ENCODE results near the gene CYB5RL.
A peak's percentile ranks its signal among the peaks of the same experiment; 100 is the strongest.

CYB5RL gene

DNA sequence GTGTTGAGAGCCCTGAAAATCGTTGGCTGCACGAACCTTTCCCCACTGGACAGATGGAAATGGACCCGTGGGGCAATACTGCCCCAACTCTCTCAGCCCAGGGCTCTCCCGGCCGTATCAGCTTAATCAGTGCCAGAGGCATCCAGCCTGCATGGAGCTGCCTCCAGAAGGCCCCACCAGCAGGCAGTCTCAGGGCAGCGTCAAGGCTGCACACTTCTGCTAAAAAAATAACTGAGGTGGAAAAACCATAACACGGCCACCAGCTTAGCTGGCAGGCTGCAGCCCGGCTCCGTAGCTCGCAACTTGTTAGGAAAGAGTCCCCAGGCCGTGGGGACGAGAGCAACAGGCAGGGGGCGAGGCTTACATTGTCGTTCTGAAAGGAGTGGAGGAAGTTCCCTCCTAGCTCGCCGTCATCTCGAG, 28.1 kb upstream of the CYB5RL start:
- Histone ChIP-seq H3K36me3 (peaks cover 75% of the 10 kb centered on the region), H3K27ac (no peak overlapping the region), H3K9ac (no peak overlapping the region)

GRCh38 chr1:54227091-54227602, 27.3 kb upstream of the CYB5RL start:
- Histone ChIP-seq H3K9ac (no peak overlapping the region), H3K4me3 (no peak overlapping the region), H3K27ac (no peak overlapping the region), H4K20me1 (peaks cover 14% of the 10 kb centered on the region; the same call in 1 of the 2 replicates), H3K4me1 (peaks cover 46% of the 10 kb centered on the region), H3K36me3 (peaks cover 80% of the 10 kb centered on the region), H3K9me3 (no peaks in the 10 kb centered on the region), H3K27me3 (no peaks in the 10 kb centered on the region), H3K4me2 (no peak overlapping the region)
- no peak for TF ChIP-seq Cebpa-rat (IDR thresholded peaks at IDR 0.05)

More for the DNA sequence above, 28.1 kb upstream of the CYB5RL start:
- Histone ChIP-seq H3K27me3 (no peaks in the 10 kb centered on the region), H3K4me3 (no peak overlapping the region), H3K4me1 (peaks cover 49% of the 10 kb centered on the region), H4K20me1 (peaks cover 12% of the 10 kb centered on the region; the same call in 1 of the 2 replicates), H3K4me2 (no peak overlapping the region), H3K9me3 (no peaks in the 10 kb centered on the region)
- no peak for TF ChIP-seq Cebpa-rat (IDR thresholded peaks at IDR 0.05)

- H3K4me1 ChIP-seq = peaks cover 40% of the 10 kb centered on the region
- no peak overlapping the region for H3K4me2 ChIP-seq
- no peak overlapping the region for H3K27ac ChIP-seq
- peaks cover 84% of the 10 kb centered on the region for H3K36me3 ChIP-seq
- H4K20me1 ChIP-seq = peaks cover 25% of the 10 kb centered on the region; the same call in 1 of the 2 replicates
- H3K9me3 ChIP-seq = no peaks in the 10 kb centered on the region
- no peak overlapping the region for H3K4me3 ChIP-seq
- no peak overlapping the region for H3K9ac ChIP-seq
- no peaks in the 10 kb centered on the region for H3K27me3 ChIP-seq
- TF ChIP-seq Cebpa-rat (IDR thresholded peaks at IDR 0.05) = no peak
Observed at GRCh38 chr1:54225986-54226559, 26.2 kb upstream of the CYB5RL start.

GRCh38 chr1:54225378-54225777, 25.5 kb upstream of the CYB5RL start:
- peaks cover 32% of the 10 kb centered on the region for H4K20me1 ChIP-seq
- no peak overlapping the region for H3K27ac ChIP-seq
- H3K9me3 ChIP-seq = no peaks in the 10 kb centered on the region
- no peak for TF ChIP-seq Cebpa-rat (IDR thresholded peaks at IDR 0.05)
- no peak overlapping the region for H3K4me3 ChIP-seq
- no peak overlapping the region for H3K4me2 ChIP-seq
- H3K27me3 ChIP-seq = no peaks in the 10 kb centered on the region
- no peak overlapping the region for H3K9ac ChIP-seq
- H3K36me3 ChIP-seq = peaks cover 91% of the 10 kb centered on the region
- H3K4me1 ChIP-seq = peaks cover 42% of the 10 kb centered on the region

- peaks cover 37% of the 10 kb centered on the region for H4K20me1 ChIP-seq
- H3K27ac ChIP-seq = no peak overlapping the region
- no peak overlapping the region for H3K4me3 ChIP-seq
- H3K4me2 ChIP-seq = no peak overlapping the region
- peaks cover 93% of the 10 kb centered on the region for H3K36me3 ChIP-seq
- H3K4me1 ChIP-seq = peaks cover 44% of the 10 kb centered on the region
- no peaks in the 10 kb centered on the region for H3K9me3 ChIP-seq
- no peaks in the 10 kb centered on the region for H3K27me3 ChIP-seq
- H3K9ac ChIP-seq = no peak overlapping the region
- TF ChIP-seq Cebpa-rat (IDR thresholded peaks at IDR 0.05) = no peak
Observed at GRCh38 chr1:54224233-54224632, 24.4 kb upstream of the CYB5RL start.

- H3K9ac ChIP-seq = no peak overlapping the region
- TF ChIP-seq Cebpa-rat (IDR thresholded peaks at IDR 0.05) = no peak
- H4K20me1 ChIP-seq = peaks cover 43% of the 10 kb centered on the region
- H3K4me3 ChIP-seq = no peak overlapping the region
- H3K36me3 ChIP-seq = peaks cover 93% of the 10 kb centered on the region
- H3K27me3 ChIP-seq = no peaks in the 10 kb centered on the region
- H3K4me2 ChIP-seq = no peak overlapping the region
- peaks cover 42% of the 10 kb centered on the region for H3K4me1 ChIP-seq
- peak overlapping the region; percentile 18; the same call in 1 of the 2 replicates for H3K27ac ChIP-seq
- H3K9me3 ChIP-seq = no peaks in the 10 kb centered on the region
Observed at GRCh38 chr1:54223441-54224202, 23.8 kb upstream of the CYB5RL start.

DNA sequence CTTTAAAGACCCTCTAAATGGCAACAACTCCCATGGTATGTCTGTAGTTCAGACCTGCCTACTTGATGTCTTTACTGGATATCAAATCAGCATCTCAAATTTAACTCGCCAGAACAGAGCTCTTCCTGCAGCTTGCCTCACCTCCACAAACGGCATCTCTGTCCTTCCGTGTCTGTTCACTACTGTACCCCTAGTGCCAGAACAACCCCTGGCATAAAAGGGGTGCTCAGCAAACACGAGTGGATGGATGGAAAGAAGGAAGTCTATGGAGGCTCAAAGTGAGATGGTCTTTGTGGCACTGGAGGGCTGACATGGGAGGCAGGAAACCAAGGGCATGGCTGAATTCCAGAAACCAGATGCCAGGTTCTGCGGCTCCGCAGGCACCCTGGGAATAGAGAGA, 22.9 kb upstream of the CYB5RL start:
- Histone ChIP-seq H3K9me3 (no peaks in the 10 kb centered on the region), H3K27ac (no peak overlapping the region)
- no peak for TF ChIP-seq Cebpa-rat (IDR thresholded peaks at IDR 0.05)

DNA sequence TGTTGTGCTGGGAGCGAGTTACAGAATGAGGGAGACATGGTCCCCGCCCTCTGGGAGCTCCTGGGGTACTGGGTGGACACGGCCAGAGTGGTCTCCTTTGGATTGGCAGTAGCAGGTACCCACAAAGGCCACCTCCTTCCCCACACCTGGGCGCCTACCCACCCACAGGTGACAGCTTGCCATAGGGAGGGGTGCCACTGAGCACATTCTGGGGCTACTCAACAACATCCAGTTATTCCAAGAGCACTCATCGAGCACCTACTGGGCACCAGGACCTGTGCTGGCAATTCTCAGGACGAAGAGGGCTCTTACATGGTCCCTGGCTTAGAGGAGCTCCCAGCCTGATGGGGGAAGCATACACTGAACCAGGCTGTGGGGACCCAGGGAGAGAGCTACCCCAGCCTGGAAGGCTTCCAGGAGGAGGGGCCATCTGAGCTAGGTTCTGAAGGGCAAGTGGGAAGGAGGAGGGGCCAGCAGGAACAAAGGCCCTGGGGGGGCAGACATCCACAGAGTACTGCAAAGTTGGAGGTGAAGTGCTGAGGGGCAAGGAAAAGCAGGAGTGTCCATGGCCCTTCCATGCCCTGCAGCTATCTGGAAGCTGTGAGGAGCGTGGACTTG, 22.1 kb upstream of the CYB5RL start:
- Histone ChIP-seq H3K27me3 (no peaks in the 10 kb centered on the region), H3K4me1 (peaks cover 27% of the 10 kb centered on the region), H3K4me2 (no peak overlapping the region), H3K4me3 (no peak overlapping the region), H3K36me3 (peaks cover 93% of the 10 kb centered on the region), H4K20me1 (peaks cover 58% of the 10 kb centered on the region), H3K27ac (no peak overlapping the region), H3K9ac (no peak overlapping the region), H3K9me3 (no peaks in the 10 kb centered on the region)
- no peak for TF ChIP-seq Cebpa-rat (IDR thresholded peaks at IDR 0.05)

More for the DNA sequence above, 22.9 kb upstream of the CYB5RL start:
- Histone ChIP-seq H3K27me3 (no peaks in the 10 kb centered on the region), H3K36me3 (peaks cover 93% of the 10 kb centered on the region), H3K4me1 (peaks cover 33% of the 10 kb centered on the region), H3K4me3 (no peak overlapping the region), H4K20me1 (peaks cover 50% of the 10 kb centered on the region), H3K9ac (no peak overlapping the region), H3K4me2 (no peak overlapping the region)

DNA sequence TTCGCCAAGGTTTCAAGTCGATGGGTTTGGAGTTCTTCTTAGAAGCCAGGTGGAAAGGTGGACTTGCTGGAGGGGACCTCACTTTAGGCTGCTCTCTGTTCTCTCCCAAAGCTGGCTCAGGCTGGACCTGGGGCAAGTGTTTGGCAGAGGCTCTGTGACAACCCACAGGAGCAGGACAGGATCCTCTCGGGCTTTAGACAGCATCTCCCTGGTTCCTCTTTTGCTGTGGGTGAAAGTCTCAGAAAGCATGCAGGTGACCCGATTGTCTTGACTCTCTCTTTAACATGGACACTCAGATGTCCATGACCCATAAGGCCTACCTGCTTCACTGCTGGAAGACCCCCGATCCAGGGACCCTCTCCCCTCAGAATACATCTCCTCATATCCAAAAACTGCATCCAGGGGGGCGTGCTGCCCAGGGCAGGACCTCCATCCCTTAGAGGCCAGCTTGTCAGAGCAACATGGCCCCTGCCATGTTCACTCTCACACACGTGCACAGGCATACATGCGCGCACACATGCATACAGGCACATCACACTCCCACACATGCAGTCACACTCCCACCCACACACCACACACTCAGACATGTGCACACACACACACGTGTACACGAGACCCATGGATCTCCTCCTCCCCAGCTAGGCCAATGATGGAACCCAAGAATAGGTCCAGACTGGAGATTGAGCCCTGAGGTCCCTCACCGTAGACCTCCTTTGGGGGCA, 21.4 kb upstream of the CYB5RL start:
- Histone ChIP-seq H3K9me3 (no peaks in the 10 kb centered on the region), H3K4me1 (peaks cover 27% of the 10 kb centered on the region), H3K27me3 (no peaks in the 10 kb centered on the region), H4K20me1 (peaks cover 65% of the 10 kb centered on the region), H3K9ac (no peak overlapping the region), H3K27ac (no peak overlapping the region; the same call in 1 of the 2 replicates), H3K4me2 (no peak overlapping the region; the same call in 1 of the 2 replicates), H3K36me3 (peaks cover 99% of the 10 kb centered on the region), H3K4me3 (no peak overlapping the region)
- TF ChIP-seq Cebpa-rat (IDR thresholded peaks at IDR 0.05) = no peak

Data from BLaER1 (cell line).